Measurements from ENCODE around the gene RAP1GAP2.

The RAP1GAP2 gene

DNA sequence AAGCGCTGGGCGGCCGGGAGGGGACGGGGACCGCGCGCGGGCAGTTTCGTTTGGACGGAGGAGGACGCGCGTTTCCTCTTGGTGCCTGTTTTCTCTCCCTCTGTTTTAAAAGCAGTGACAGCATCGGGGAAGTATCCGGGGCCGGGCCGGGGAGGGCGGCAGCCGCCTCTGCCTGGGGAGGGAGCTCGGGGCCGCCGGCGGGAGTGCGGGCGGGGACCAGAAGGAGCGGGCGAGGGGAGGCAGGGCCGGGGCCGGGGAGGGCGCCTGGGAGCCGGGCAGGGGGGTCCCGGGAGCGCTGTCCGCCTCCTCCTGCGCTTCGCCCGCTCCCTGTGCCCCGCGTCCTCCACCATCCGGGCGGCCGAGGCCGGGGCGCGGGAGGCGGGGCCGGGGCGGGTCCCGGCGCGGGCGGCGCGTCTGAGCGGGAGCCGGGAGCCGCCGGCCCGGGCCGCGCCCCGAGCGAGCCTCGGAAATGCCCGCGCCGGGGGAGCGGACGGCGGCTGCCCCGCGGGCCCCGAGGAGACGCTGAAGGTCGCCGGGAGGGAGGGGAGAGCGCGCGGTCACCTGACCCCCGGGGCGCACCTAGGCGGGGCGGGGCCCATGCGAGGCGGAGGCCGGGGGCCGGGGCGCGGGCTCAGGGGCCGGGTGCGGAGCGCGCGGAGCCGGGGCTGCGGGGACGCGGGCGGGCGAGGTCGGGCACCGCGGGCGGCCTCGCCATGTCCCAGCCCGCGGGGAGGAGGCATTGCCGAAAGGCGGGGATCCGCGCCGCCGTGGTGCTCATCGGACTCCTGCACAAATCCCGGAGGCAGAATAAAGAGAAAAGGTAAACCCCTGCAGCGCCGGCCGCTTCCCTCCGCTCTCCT is 57.3 kb downstream of the RAP1GAP2 start (continued):
- TF ChIP-seq, protein P1, sequence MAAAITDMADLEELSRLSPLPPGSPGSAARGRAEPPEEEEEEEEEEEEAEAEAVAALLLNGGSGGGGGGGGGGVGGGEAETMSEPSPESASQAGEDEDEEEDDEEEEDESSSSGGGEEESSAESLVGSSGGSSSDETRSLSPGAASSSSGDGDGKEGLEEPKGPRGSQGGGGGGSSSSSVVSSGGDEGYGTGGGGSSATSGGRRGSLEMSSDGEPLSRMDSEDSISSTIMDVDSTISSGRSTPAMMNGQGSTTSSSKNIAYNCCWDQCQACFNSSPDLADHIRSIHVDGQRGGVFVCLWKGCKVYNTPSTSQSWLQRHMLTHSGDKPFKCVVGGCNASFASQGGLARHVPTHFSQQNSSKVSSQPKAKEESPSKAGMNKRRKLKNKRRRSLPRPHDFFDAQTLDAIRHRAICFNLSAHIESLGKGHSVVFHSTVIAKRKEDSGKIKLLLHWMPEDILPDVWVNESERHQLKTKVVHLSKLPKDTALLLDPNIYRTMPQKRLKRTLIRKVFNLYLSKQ (tag by site-specific recombination; IDR thresholded peaks at IDR 0.05; ENCODE audit: borderline replicate concordance) = no peak
- TF ChIP-seq ZNF561 (tag by site-specific recombination; IDR thresholded peaks at IDR 0.05; ENCODE audit: borderline replicate concordance) (no peak), PRDM10 (tag by site-specific recombination; IDR thresholded peaks at IDR 0.05) (peak; percentile 65), ZNF354C (tag by site-specific recombination; IDR thresholded peaks at IDR 0.05; ENCODE audit: borderline replicate concordance, low read depth) (no peak), ZNF518A (tag by site-specific recombination; conservative IDR thresholded peaks at IDR 0.05; ENCODE audit: low read depth) (no peak), ZNF621 (tag by site-specific recombination; IDR thresholded peaks at IDR 0.05) (no peak), GLI4 (tag by site-specific recombination; IDR thresholded peaks at IDR 0.05) (no peak), ZIC2 (tag by site-specific recombination; IDR thresholded peaks at IDR 0.05) (no peak), ZNF133 (tag by site-specific recombination; IDR thresholded peaks at IDR 0.05) (no peak), ZNF174 (tag by site-specific recombination; IDR thresholded peaks at IDR 0.05) (no peak), GLIS1 (tag by site-specific recombination; IDR thresholded peaks at IDR 0.05) (peak; percentile 49), ZEB2 (tag by site-specific recombination; IDR thresholded peaks at IDR 0.05) (no peak), ZNF121 (tag by site-specific recombination; IDR thresholded peaks at IDR 0.05) (no peak), SP2 (tag by site-specific recombination; IDR thresholded peaks at IDR 0.05) (peak; percentile 47), IKZF3 (tag by site-specific recombination; IDR thresholded peaks at IDR 0.05) (no peak)
- TF ChIP-seq, protein P2, sequence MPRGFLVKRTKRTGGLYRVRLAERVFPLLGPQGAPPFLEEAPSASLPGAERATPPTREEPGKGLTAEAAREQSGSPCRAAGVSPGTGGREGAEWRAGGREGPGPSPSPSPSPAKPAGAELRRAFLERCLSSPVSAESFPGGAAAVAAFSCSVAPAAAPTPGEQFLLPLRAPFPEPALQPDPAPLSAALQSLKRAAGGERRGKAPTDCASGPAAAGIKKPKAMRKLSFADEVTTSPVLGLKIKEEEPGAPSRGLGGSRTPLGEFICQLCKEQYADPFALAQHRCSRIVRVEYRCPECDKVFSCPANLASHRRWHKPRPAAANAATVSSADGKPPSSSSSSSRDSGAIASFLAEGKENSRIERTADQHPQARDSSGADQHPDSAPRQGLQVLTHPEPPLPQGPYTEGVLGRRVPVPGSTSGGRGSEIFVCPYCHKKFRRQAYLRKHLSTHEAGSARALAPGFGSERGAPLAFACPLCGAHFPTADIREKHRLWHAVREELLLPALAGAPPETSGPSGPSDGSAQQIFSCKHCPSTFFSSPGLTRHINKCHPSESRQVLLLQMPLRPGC (tag by site-specific recombination; IDR thresholded peaks at IDR 0.05) = no peak
